ENCODE data around the gene CD93. TPM values are rescaled to one million over a fixed set of nuclear protein-coding genes. Genes with fewer than 3 reads are reported as not detected.
A peak's percentile ranks its signal among the peaks of the same experiment; 100 is the strongest.

The CD93 gene
- total and polyA plus RNA-seq, 2 of the 8 experiments (the other 6 are each of a cell fraction or from before 2014, with no cell fraction given) = under 0.01 to 0.07 TPM

DNA sequence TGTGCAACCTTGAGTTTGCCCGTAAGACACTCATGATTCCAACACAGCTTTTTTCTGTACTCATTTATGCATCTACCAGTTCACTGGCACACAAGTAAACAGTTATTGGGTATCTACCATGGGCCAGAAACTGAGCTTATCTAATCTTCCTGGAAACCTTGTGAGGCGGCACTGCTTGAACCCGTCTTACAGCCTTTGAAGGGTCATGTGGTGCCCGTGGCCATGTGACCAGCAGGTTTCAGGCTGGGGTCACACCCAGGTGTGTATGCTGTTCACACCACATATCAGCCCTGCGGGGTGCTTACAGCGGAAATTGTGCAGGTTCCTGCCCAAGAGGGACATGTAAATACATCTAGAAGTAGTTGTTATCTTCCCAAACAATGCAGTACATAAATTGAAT is 42.7 kb downstream of the CD93 start (continued):
- TF ChIP-seq MAX (IDR thresholded peaks at IDR 0.05) = peak; percentile 50; the same call in 1 of the 2 replicates
- TF ChIP-seq RNF2 (IDR thresholded peaks at IDR 0.05; ENCODE audit: borderline replicate concordance, low read depth, low read length, missing control alignments, poor library complexity, severe bottlenecking) = no peak
- TF ChIP-seq, protein P1, sequence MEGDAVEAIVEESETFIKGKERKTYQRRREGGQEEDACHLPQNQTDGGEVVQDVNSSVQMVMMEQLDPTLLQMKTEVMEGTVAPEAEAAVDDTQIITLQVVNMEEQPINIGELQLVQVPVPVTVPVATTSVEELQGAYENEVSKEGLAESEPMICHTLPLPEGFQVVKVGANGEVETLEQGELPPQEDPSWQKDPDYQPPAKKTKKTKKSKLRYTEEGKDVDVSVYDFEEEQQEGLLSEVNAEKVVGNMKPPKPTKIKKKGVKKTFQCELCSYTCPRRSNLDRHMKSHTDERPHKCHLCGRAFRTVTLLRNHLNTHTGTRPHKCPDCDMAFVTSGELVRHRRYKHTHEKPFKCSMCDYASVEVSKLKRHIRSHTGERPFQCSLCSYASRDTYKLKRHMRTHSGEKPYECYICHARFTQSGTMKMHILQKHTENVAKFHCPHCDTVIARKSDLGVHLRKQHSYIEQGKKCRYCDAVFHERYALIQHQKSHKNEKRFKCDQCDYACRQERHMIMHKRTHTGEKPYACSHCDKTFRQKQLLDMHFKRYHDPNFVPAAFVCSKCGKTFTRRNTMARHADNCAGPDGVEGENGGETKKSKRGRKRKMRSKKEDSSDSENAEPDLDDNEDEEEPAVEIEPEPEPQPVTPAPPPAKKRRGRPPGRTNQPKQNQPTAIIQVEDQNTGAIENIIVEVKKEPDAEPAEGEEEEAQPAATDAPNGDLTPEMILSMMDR (IDR thresholded peaks at IDR 0.05; ENCODE audit: control extremely low read depth in 1 of 3, insufficient read depth in 1 of 3, low read depth in 1 of 3, low read length in 3 of 3) = peak in 2 of 3 experiments; percentile 7 to 35; a peak in 1 of 4 replicates
- TF ChIP-seq, protein P2, sequence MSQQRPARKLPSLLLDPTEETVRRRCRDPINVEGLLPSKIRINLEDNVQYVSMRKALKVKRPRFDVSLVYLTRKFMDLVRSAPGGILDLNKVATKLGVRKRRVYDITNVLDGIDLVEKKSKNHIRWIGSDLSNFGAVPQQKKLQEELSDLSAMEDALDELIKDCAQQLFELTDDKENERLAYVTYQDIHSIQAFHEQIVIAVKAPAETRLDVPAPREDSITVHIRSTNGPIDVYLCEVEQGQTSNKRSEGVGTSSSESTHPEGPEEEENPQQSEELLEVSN (IDR thresholded peaks at IDR 0.05) = peak; percentile 38; the same call in 1 of the 2 replicates
- no peak for TF ChIP-seq TBP (IDR thresholded peaks at IDR 0.05; ENCODE audit: low read depth, low read length)
- TF ChIP-seq ATF3 (IDR thresholded peaks at IDR 0.05; ENCODE audit: insufficient read depth, low read depth, low read length) = 0 out of 2 replicates have a peak, but pooled peaks have one; percentile 16
- no peak for TF ChIP-seq TCF12 (IDR thresholded peaks at IDR 0.05; ENCODE audit: low read depth, low read length)
- TF ChIP-seq ZNF274 (IDR thresholded peaks at IDR 0.05; ENCODE audit: borderline replicate concordance, extremely low read depth, low read length) = no peak

All from H1 (cell line).